Inflammatory macrophage treated with lipopolysaccharide for 4 hours (primary cell): ENCODE data around the gene CHRM4.
"Not testable (repeated sequence)": the region's sequence is repeated elsewhere in the genome, so short reads cannot be mapped to it uniquely, and the experiment has no call there.

ENCODE experiments used
- DNase-seq: peaks from one replicate; pipeline ENCODE4 v3.0.0-alpha.2; 2020

The CHRM4 gene

GRCh38 chr11:46381819-46382645 lies 9.5 kb downstream of the CHRM4 start:
- no peak for DNase-seq

DNA sequence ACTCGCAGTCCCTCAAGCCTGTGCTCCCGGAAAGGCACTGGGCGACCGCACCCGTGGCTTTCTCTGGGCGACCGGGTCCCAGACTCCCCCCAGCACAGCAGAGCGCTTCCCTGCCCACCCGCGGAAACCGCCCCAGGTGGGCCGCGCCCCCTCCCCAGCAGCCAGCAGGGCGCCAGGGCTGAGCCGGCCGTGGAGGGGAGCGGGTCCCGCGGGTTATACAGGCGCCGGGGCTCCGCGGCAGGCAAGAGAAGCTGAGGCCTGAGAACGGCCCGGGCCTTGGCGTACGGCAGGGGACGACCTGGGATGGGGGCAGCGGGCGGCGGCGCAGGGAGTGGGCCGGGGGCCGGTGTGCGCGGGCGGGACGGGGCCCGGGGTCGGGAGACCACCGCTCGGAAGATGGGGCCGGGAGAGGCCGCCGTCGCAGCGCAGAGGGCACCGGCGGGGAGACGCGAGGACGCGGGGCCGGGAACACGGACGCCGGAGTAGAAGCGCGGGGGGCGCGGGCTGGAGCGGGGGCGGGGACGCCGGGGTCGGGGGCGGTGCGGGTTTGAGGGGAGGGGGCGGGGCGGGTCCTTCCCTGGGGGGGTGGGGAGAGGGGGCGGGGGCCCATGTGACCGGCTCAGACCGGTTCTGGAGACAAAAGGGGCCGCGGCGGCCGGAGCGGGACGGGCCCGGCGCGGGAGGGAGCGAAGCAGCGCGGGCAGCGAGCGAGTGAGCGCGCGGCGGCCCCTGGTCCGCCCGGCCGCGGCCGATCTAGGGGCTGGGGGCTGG lies 10.3 kb downstream of the CHRM4 start, which contains the start of gene MDK:
Gene MDK (plus strand): TSS at position 622 of the 771 bp plus-strand sequence. CDS start 389 bp downstream, outside the sequence.
- DNase-seq: no peak

GRCh38 chr11:46380340-46381047 lies 11.1 kb downstream of the CHRM4 start:
- DNase-seq: peak; percentile 82

DNA sequence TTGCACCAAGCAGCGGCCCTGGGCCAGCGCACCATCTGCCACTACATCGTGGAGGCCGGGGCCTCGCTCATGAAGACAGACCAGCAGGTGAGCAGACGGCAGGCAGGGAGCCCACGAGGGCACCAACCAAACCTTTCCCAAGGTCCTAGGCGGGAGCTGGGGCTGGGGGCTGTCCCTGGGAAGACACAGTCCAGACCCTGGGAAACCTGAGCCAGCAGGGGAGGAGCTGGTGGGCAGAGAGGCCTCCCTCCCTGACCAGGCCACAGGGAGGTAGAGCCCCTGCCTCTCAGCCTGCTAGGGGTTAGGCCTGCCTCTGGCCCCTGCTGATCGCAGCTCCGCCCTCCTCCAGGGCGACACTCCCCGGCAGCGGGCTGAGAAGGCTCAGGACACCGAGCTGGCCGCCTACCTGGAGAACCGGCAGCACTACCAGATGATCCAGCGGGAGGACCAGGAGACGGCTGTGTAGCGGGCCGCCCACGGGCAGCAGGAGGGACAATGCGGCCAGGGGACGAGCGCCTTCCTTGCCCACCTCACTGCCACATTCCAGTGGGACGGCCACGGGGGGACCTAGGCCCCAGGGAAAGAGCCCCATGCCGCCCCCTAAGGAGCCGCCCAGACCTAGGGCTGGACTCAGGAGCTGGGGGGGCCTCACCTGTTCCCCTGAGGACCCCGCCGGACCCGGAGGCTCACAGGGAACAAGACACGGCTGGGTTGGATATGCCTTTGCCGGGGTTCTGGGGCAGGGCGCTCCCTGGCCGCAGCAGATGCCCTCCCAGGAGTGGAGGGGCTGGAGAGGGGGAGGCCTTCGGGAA lies 11.9 kb downstream of the CHRM4 start:
- DNase-seq: not testable (repeated sequence)

- DNase-seq: no peak
These were observed 12.6 kb downstream of the CHRM4 start for GRCh38 chr11:46378811-46379481.

DNA sequence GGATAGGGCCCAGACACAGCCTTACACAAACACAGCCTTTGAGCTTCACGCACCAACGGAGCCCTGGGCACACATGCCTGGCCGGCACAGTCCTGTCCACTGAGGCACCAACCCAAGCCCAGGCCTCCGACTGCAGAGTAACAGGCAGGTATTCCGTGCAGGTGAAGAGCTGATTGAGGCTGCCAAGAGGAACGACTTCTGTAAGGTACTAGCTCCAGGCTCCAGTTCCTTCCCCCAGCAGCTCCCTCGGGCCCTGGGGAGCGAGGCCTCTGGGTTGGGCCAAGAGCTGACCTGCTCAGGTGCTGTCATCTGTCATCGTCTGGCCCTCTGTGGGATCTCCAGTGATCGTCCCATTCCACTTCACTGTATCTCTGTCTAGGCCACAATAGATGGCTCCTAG lies 13.3 kb downstream of the CHRM4 start:
- no peak for DNase-seq

GRCh38 chr11:46377831-46378230 lies 13.7 kb downstream of the CHRM4 start:
- no peak for DNase-seq

GRCh38 chr11:46377290-46377689 lies 14.3 kb downstream of the CHRM4 start:
- DNase-seq: no peak

- DNase-seq: no peak
These were observed 15.1 kb downstream of the CHRM4 start for GRCh38 chr11:46376258-46377050.

- no peak for DNase-seq
These were observed 16.0 kb downstream of the CHRM4 start for GRCh38 chr11:46375392-46376101.

GRCh38 chr11:46374815-46375214 lies 16.8 kb downstream of the CHRM4 start:
- DNase-seq: no peak

DNA sequence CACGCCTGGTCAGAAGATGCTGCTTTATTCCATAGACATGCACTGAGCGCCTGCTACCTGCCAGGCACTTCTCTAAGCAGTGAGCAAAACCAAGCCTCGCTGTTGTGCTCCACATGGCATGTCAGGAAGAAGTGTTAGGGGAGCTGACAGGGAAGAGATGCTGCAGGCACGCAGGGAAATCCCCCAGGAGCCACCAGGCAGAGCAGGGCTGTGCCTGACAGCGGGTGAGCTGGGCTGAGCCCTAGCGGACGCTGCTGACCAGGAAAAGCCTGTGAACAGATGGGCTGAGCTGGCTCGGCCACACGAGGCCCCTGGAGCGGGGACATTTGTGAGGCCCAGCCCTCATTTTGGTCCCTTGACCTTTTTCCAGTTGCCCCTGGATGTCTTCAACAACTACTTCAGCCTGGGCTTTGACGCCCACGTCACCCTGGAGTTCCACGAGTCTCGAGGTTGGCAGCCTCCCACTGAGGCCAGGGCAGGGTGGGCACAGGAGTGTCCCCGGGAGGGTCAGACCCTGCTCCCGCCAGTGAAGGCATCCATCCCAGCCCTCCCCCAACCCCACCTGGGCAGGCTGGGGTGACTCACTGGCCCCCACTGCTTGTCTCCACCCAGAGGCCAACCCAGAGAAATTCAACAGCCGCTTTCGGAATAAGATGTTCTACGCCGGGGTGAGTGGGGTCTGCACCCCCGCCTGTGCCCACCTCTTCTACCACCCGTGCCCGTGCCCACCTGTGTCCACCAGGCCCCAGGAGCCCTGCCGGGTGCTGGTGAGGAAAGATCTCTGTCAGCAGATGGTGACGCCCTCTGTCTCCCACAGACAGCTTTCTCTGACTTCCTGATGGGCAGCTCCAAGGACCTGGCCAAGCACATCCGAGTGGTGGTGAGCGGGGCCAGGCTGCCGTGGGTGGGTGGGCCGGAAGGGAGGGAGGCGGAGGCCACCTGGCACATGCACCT lies 17.5 kb downstream of the CHRM4 start:
- no peak for DNase-seq

DNA sequence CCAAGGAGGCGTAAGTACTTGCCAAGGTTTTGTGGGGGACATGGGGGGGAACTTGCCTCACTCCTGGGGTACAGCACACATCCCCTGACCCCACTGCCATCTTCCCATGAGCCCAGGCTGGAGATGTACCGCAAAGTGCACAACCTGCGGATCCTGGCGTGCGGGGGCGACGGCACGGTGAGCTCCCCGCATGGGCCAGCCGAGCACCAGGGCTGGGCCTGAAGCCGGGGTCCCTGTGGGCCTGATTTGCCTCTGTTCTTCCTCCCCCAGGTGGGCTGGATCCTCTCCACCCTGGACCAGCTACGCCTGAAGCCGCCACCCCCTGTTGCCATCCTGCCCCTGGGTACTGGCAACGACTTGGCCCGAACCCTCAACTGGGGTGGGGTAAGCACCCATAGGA lies 19.1 kb downstream of the CHRM4 start:
- DNase-seq: not testable (repeated sequence)

DNA sequence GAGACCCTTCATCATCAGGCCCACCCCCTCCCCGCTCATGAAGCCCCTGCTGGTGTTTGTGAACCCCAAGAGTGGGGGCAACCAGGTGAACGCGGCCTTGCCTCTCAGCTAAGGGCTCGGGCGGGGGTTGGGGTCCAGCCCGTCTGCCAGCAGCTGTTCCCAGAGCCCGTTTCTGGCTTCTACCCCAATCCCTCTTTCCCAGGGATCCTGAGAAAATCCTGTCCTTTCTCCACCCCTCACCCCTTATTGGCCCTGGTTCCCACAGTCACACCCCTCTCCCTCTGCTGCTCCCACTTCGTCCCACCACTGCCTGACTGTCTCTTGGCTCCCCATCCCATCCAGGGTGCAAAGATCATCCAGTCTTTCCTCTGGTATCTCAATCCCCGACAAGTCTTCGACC lies 19.5 kb downstream of the CHRM4 start:
- DNase-seq: no peak

DNA sequence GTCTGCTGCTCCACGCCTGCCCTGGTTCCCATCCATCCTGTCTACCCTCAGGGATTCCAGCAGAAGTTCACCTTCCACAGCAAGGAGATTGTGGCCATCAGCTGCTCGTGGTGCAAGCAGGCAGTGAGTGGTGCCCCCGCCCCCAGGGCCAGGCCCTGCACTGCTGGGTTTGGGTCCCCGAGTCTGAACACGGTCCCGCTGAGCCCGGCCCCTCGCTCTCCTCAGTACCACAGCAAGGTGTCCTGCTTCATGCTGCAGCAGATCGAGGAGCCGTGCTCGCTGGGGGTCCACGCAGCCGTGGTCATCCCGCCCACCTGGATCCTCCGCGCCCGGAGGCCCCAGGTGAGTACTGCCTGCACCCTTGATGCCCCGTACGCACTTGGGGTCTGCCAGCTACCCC lies 20.3 kb downstream of the CHRM4 start:
- DNase-seq: not testable (repeated sequence)

- no peak for DNase-seq
These were observed 21.3 kb downstream of the CHRM4 start for GRCh38 chr11:46370253-46370652.

DNA sequence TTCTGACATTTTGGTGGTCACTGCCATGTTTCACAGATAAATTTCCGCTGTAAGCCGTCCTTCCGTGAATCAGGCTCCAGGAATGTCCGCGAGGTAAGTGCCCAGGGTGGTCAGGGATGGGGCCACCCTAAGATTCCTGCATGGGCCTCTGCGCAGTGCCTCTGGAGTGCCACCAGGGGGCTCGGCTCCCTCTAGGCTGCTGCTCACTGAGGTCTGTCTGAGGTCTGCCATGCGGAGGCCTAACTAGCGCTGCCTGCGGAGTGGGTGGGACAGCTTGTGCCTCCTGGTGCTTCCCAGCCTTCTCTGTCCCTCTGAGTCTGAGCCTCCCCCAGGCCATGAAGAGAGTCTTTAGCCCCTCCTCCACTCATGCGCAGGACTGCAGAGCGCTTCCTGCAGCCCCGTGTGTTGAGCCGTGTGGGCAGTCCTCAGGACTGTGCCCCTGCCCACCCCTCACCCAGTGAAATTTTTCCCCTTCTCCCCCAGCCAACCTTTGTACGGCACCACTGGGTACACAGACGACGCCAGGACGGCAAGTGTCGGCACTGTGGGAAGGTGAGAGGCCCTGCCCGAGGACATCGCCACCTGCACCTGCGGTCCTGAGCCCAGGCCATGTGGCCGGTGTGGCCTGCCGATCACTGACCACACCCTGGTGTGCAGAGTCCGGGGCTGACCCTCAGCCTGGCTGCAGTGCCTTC lies 22.0 kb downstream of the CHRM4 start:
- peak; percentile 56 for DNase-seq

DNA sequence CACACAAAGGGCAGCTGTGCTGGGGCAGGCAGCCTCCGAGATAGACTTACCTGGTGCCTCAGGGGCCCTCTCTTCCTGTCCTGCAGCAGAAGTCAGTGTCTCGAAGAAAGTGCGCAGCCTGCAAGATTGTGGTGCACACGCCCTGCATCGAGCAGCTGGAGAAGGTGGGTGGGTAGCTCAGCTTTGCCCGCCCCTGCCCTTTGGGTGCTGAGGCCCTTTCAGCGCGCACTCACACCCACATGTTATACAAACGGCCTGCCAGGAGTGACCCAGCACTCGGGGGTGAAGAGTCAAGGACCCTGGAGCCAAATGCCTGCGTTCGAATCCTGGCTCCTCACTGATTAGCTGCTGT lies 23.7 kb downstream of the CHRM4 start:
- DNase-seq: no peak
